HG02885 (cell line): Measurements from ENCODE around the gene PADI2.

Experiments
- ATAC-seq: cut with Tn5 transposase; IDR thresholded peaks from one replicate; pipeline ENCODE4 v1.9.1; 2021; ENCODE audit warnings: mild to moderate bottlenecking; ENCODE audit not compliant: unreplicated experiment, poor library complexity

PADI2 gene

DNA sequence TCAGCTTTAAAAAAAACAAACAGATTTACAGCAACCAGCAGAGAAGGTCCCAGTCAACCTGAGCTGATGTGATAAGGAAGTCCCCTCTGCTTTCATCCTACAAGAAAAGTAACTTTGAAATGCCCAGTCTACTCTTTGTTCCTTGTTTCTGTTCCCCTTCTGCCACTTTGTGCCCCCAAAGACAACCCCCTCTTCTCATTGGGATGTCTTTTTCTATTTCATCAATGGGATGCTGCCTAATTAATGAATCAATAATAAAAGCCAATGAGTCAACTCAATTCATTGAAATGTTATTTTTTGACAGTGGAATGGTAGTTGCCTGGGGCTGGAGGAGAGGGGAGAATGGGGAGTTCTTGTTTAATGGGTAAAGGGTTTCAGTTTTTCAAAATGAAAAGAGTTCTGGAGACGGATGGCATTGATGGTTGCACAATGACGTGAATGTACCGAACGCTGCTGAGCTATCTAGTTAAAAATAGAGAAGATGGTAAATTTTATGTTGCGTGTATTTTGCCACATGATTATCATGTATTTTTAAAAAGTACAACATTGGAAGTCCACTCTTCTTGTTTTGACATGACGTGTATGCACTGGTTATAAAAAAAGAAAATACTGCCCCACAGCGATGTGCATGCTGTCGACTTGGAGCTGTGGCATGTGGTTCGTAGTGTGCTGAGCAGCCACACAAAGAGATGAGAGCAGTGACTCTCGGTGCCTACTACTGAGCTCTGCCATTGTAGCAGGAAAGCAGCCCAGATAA is 22.4 kb upstream of the PADI2 start:
- ATAC-seq: no peak

GRCh38 chr1:17140279-17140678 is 21.0 kb upstream of the PADI2 start:
- no peak for ATAC-seq

- ATAC-seq: no peak
These were observed 20.4 kb upstream of the PADI2 start for GRCh38 chr1:17139637-17140036.

- ATAC-seq: no peak
These were observed 18.2 kb upstream of the PADI2 start for GRCh38 chr1:17137441-17137840.

GRCh38 chr1:17136936-17137335 is 17.7 kb upstream of the PADI2 start:
- ATAC-seq: no peak

DNA sequence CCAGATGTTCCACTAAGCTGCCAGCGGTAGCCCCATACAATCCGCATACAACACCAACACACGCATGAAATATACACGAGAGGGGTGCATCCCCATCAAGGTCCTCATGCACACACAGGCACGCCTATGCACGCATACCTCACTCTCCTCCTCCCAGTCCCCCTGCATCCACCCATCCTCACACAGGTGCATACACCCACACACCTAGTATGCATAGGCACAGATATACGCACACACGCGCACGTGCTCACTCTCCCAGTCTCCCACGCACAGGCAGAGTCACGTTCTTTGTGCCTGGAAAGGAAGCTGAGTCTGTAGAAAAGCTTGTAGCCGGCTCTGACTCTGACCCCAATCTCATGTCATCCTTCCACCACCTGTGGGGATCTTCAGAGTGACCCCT is 16.9 kb upstream of the PADI2 start:
- no peak for ATAC-seq

GRCh38 chr1:17135530-17135929 is 16.3 kb upstream of the PADI2 start:
- ATAC-seq: no peak

- no peak for ATAC-seq
These were observed 15.5 kb upstream of the PADI2 start for GRCh38 chr1:17134724-17135123.

GRCh38 chr1:17134034-17134433 is 14.8 kb upstream of the PADI2 start:
- no peak for ATAC-seq

GRCh38 chr1:17130138-17130635 is 10.9 kb upstream of the PADI2 start:
- ATAC-seq: no peak

DNA sequence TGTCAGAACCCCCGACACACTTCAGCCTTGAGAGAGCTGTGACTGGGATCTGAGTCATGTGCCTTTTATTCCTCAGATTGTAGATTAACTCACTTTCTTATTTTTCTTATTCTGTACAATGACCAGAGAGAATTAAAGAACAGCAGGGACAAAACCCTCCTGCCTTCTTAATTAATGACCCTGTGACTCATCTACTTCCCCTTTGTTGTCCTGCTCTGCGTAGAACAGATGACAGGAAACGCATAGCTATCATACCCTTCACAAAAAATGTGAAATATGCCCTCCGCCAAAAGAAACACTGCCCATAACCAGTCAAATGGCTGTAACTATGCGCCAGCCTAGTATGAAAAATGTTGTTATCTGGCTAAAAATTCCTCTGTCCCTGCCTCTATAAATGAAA is 9.1 kb upstream of the PADI2 start:
- ATAC-seq: no peak

DNA sequence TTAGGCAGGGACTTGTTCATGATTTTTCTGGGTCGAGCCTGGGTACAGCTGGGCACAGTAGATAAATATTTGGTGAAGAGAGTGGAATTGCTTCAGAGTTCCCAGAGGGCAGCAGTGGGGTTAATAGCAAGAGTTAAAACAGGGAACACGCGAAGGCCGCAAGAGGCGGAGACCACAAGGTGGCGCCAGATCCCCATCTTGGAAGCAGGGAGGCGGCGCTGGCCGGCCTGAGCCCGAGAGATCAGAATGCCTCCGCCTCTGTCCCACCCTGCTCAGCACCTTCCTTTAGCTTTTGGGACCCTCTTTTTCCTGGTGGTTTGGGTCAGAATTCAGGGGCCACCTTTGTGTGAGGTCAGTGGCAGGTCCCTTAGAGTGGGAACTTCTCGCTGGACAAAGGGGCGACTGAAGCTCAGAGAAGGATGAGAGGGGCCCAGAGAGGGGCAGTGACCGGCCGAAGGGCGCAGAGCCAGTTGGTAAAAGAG is 6.5 kb upstream of the PADI2 start:
- no peak for ATAC-seq

DNA sequence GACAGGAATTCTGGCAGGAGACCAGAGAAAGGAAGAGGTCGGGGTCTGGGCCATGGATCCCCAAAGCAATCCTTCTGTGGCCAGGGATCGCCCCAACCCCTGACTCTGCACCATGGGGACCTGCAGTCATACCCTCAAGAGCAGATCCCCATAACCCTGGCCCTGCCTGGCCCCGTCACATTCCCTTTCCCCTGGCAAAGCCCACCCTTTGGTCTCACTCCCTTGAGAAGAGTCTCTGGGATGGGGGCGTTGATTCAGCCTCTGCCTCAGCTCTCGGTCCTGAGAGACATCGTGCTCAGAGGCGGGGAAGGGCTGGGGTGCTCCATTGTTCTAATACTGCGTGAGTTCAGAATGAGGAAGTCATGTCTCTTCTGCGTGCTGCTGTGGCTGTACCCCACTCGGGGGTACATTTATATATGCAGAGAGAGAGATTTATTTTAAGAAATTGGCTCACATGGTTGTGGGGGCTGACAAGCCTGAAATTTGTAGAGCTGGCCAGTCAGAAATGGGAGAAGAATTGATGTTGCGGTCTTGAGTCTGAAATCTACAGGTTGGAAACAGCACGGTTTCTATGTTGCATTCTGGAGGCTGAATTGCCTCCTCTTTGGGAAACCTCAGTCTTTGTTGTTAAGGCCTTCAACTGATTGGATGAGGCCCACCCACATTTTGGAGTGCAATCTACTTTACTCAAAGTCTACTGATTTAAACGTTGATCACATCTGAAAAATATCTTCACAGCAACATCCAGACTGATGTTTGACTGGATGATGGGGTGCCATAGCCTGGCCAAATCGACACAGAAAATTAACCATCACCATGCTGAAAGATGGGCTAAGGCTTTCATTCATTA is 4.2 kb upstream of the PADI2 start:
- ATAC-seq: no peak

DNA sequence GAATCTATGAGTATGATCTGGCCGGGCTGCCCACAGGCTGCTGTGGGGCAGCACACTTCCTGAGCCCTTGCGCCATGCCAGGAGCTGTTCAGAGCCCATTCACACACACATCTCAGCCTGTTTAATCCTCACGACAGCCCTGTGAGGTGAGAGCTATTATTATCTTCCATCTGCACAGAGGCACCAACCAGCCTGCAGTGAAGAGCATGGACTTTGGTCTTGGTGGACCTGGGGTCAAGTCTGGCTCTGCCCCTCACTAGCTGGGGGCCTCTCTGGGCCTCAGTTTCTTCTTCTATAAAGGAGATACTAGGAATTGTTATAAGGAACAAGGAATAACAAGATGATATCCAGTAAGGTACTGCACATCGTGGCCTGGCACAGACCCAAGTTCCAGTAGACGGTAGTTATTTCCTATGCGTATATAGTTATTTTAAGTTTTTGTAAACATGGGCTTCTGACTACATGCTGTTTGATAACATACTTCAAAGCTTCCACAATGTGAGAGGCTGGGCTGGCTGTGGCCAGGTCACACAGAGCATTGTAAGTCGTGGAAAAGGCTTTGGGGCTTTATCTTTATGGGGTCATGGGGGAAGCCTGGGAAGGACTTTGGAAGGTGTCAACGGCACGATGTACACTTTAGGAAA is 3.4 kb upstream of the PADI2 start:
- ATAC-seq: no peak

GRCh38 chr1:17121881-17122280 is 2.6 kb upstream of the PADI2 start:
- no peak for ATAC-seq

- ATAC-seq: no peak
These were observed 1.9 kb upstream of the PADI2 start for GRCh38 chr1:17120962-17121837.

- ATAC-seq: no peak
These were observed 1.2 kb upstream of the PADI2 start for GRCh38 chr1:17120481-17120877.

- ATAC-seq: no peak
These were observed 676 bp upstream of the PADI2 start for GRCh38 chr1:17119773-17120480.

DNA sequence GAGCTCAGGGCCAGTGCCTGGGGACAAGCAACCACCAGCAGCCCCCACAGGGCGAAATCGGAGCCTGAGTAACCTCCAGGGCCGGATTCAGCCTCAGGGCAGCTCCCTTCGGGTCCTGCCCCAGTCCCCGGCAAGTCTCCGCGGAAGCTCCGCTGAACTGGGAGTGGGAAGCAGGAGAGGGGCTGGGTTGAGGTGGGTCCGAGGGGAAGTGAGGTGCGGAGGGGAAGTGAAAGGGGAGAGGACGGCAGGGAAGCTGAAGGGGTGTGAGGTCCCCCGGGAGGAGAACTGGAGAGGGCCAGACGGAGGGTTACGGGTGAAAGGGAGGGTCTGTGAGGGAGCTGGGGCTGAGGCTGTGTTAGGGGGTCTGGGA is 560 bp downstream of the PADI2 start:
- ATAC-seq: no peak
